DMS114 treated with DMSO at 0.1 percent for 48 hours (cell line): ENCODE data around the gene MYO9B.

Experiments
- DNase-seq: peaks from one replicate; lab custom pipeline; 2025; ENCODE audit not compliant: unreplicated experiment; lab: John Stamatoyannopoulos, UW

The MYO9B gene

GRCh38 chr19:17260842-17261325, 185.3 kb downstream of the MYO9B start:
- DNase-seq, result no peak

GRCh38 chr19:17262557-17262956, 187.0 kb downstream of the MYO9B start:
- DNase-seq, result no peak
